Measurements from ENCODE around the gene AGPAT2. TPM values are rescaled to one million over a fixed set of nuclear protein-coding genes. Genes with fewer than 3 reads are reported as not detected.

The AGPAT2 gene
- total and polyA plus RNA-seq, 7 experiments from 2014 or later: 2.3 to 20.6 (median 12.0) TPM

- H3K27me3 Mint-ChIP-seq: peaks cover 12 to 33% (median 28%) of the 10 kb centered on the region in 5 donors
- H3K4me1 Mint-ChIP-seq: peaks cover 0 to 3% (median 0%) of the 10 kb centered on the region in 7 donors
- ChIA-PET CTCF (interaction anchor here (0.8 kb wide), 1 partner anchor 162 kb away, joined by 3 read pairs; no protein-coding TSS in a partner anchor), POLR2A (no interaction called here)
- ATAC-seq (no peak), DNase-seq (no peak)
- H3K9me3 ChIP-seq (ENCODE audit: control insufficient read depth in 2 of 3, low read length in 3 of 3): no peaks in the 10 kb centered on the region
- no peak overlapping the region for H3K4me3 Mint-ChIP-seq
- no peak overlapping the region for H3K27ac ChIP-seq (ENCODE audit: low read depth, low read length)
- no peak overlapping the region for H3K4me3 ChIP-seq (ENCODE audit: low read length)
- H3K36me3 ChIP-seq (ENCODE audit: control insufficient read depth in 2 of 3, insufficient read depth in 3 of 3, low read length in 3 of 3): no peaks in the 10 kb centered on the region
- peaks cover 0 to 3% (median 0%) of the 10 kb centered on the region in 11 donors for H3K9me3 Mint-ChIP-seq
- peaks cover 10% of the 10 kb centered on the region in 2 donors for H3K4me1 ChIP-seq (ENCODE audit: control insufficient read depth in 2 of 2, insufficient read depth in 2 of 2, low read length in 2 of 2)
- no peak overlapping the region for H3K27ac Mint-ChIP-seq
- no peaks in the 10 kb centered on the region for H3K36me3 Mint-ChIP-seq
- intact Hi-C loops (cut with micrococcal nuclease): no loop called here
- peaks cover 0 to 13% of the 10 kb centered on the region in 2 donors for H3K27me3 ChIP-seq (ENCODE audit: control insufficient read depth in 2 of 2, insufficient read depth in 2 of 2, low read length in 2 of 2)
These were observed 40.2 kb downstream of the AGPAT2 start for GRCh38 chr9:136646827-136647711.

- no peak overlapping the region for H3K27ac ChIP-seq (ENCODE audit: low read depth, low read length)
- POLR2A ChIA-PET: no interaction called here
These were observed 41.1 kb downstream of the AGPAT2 start for GRCh38 chr9:136645903-136646754.

GRCh38 chr9:136645352-136645902 is 41.8 kb downstream of the AGPAT2 start:
- Mint-ChIP-seq H3K4me3 (no peak overlapping the region), H3K27me3 (peaks cover 12 to 30% (median 28%) of the 10 kb centered on the region in 5 donors), H3K4me1 (peaks cover 0 to 3% (median 0%) of the 10 kb centered on the region in 7 donors), H3K9me3 (peaks cover 0 to 3% (median 0%) of the 10 kb centered on the region in 11 donors), H3K36me3 (no peaks in the 10 kb centered on the region), H3K27ac (no peak overlapping the region)
- ChIA-PET CTCF (no interaction called here), POLR2A (no interaction called here)
- Histone ChIP-seq H3K36me3 (ENCODE audit: control insufficient read depth in 2 of 3, insufficient read depth in 3 of 3, low read length in 3 of 3) (no peaks in the 10 kb centered on the region), H3K4me1 (ENCODE audit: control insufficient read depth in 2 of 2, insufficient read depth in 2 of 2, low read length in 2 of 2) (peaks cover 10% of the 10 kb centered on the region in 2 donors), H3K27me3 (ENCODE audit: control insufficient read depth in 2 of 2, insufficient read depth in 2 of 2, low read length in 2 of 2) (peaks cover 0 to 13% of the 10 kb centered on the region in 2 donors), H3K4me3 (ENCODE audit: low read length) (no peak overlapping the region), H3K9me3 (ENCODE audit: control insufficient read depth in 2 of 3, low read length in 3 of 3) (no peaks in the 10 kb centered on the region), H3K27ac (ENCODE audit: low read depth, low read length) (no peak overlapping the region)
- intact Hi-C loops (cut with micrococcal nuclease): loop anchor here in 1 of 2 donors (2.0 kb wide), 2 partner anchors 15 to 245 kb away; partner anchors contain the start of gene SNAPC4
- DNase-seq (no peak), ATAC-seq (no peak)

More at GRCh38 chr9:136645903-136646754, 41.1 kb downstream of the AGPAT2 start:
- Histone ChIP-seq H3K9me3 (ENCODE audit: control insufficient read depth in 2 of 3, low read length in 3 of 3) (no peaks in the 10 kb centered on the region), H3K4me1 (ENCODE audit: control insufficient read depth in 2 of 2, insufficient read depth in 2 of 2, low read length in 2 of 2) (peaks cover 10% of the 10 kb centered on the region in 2 donors), H3K36me3 (ENCODE audit: control insufficient read depth in 2 of 3, insufficient read depth in 3 of 3, low read length in 3 of 3) (no peaks in the 10 kb centered on the region), H3K27me3 (ENCODE audit: control insufficient read depth in 2 of 2, insufficient read depth in 2 of 2, low read length in 2 of 2) (peaks cover 0 to 13% of the 10 kb centered on the region in 2 donors), H3K4me3 (ENCODE audit: low read length) (no peak overlapping the region)
- CTCF ChIA-PET: no interaction called here
- H3K4me3 Mint-ChIP-seq: no peak overlapping the region
- peaks cover 12 to 33% (median 28%) of the 10 kb centered on the region in 5 donors for H3K27me3 Mint-ChIP-seq
- peaks cover 0 to 3% (median 0%) of the 10 kb centered on the region in 11 donors for H3K9me3 Mint-ChIP-seq
- DNase-seq (no peak), ATAC-seq (no peak)
- peaks cover 0 to 3% (median 0%) of the 10 kb centered on the region in 7 donors for H3K4me1 Mint-ChIP-seq
- intact Hi-C loops (cut with micrococcal nuclease): loop anchor here in 1 of 2 donors (2.0 kb wide), 2 partner anchors 15 to 245 kb away; partner anchors contain the start of gene SNAPC4
- H3K27ac Mint-ChIP-seq: no peak overlapping the region
- no peaks in the 10 kb centered on the region for H3K36me3 Mint-ChIP-seq

- Mint-ChIP-seq H3K4me1 (peaks cover 0 to 3% (median 0%) of the 10 kb centered on the region in 7 donors), H3K27me3 (peaks cover 12 to 30% (median 28%) of the 10 kb centered on the region in 5 donors), H3K36me3 (no peaks in the 10 kb centered on the region), H3K27ac (no peak overlapping the region), H3K9me3 (peaks cover 0 to 3% (median 0%) of the 10 kb centered on the region in 11 donors), H3K4me3 (no peak overlapping the region)
- intact Hi-C loops (cut with micrococcal nuclease): loop anchor here (1.0 to 2.0 kb wide), 3 partner anchors 14 to 244 kb away; partner anchors contain the start of gene SNAPC4 (in 1 of the 2)
- CTCF ChIA-PET: no interaction called here
- POLR2A ChIA-PET: no interaction called here
- Histone ChIP-seq H3K4me1 (ENCODE audit: control insufficient read depth in 2 of 2, insufficient read depth in 2 of 2, low read length in 2 of 2) (peaks cover 10% of the 10 kb centered on the region in 2 donors), H3K9me3 (ENCODE audit: control insufficient read depth in 2 of 3, low read length in 3 of 3) (no peaks in the 10 kb centered on the region), H3K27me3 (ENCODE audit: control insufficient read depth in 2 of 2, insufficient read depth in 2 of 2, low read length in 2 of 2) (peaks cover 0 to 13% of the 10 kb centered on the region in 2 donors), H3K36me3 (ENCODE audit: control insufficient read depth in 2 of 3, insufficient read depth in 3 of 3, low read length in 3 of 3) (no peaks in the 10 kb centered on the region), H3K4me3 (ENCODE audit: low read length) (no peak overlapping the region), H3K27ac (ENCODE audit: low read depth, low read length) (no peak overlapping the region)
- peak in 7 of 9 donors; percentile 59 to 78 (median 67) for DNase-seq
- peak; percentile 92 for ATAC-seq
These were observed 42.5 kb downstream of the AGPAT2 start for GRCh38 chr9:136644593-136645351.

GRCh38 chr9:136644343-136644592 is 43.0 kb downstream of the AGPAT2 start:
- POLR2A ChIA-PET: interaction anchor here (0.7 kb wide), 1 partner anchor 153 kb away, joined by 3 read pairs; no protein-coding TSS in a partner anchor

More at GRCh38 chr9:136644343-136644592, 43.0 kb downstream of the AGPAT2 start:
- peaks cover 10% of the 10 kb centered on the region in 2 donors for H3K4me1 ChIP-seq (ENCODE audit: control insufficient read depth in 2 of 2, insufficient read depth in 2 of 2, low read length in 2 of 2)
- Mint-ChIP-seq H3K9me3 (peaks cover 0 to 3% (median 0%) of the 10 kb centered on the region in 11 donors), H3K27ac (no peak overlapping the region), H3K4me1 (peaks cover 0 to 3% (median 0%) of the 10 kb centered on the region in 7 donors), H3K27me3 (peaks cover 12 to 30% (median 28%) of the 10 kb centered on the region in 5 donors), H3K36me3 (no peaks in the 10 kb centered on the region), H3K4me3 (peak overlapping the region in 1 of 10 donors; percentile 47)
- peaks cover 0 to 13% of the 10 kb centered on the region in 2 donors for H3K27me3 ChIP-seq (ENCODE audit: control insufficient read depth in 2 of 2, insufficient read depth in 2 of 2, low read length in 2 of 2)
- H3K36me3 ChIP-seq (ENCODE audit: control insufficient read depth in 2 of 3, insufficient read depth in 3 of 3, low read length in 3 of 3): no peaks in the 10 kb centered on the region
- CTCF ChIA-PET: interaction anchor here (1.2 kb wide), 1 partner anchor 157 kb away, joined by 3 read pairs; no protein-coding TSS in a partner anchor
- DNase-seq (peak in 2 of 9 donors; percentile 45 to 75), ATAC-seq (no peak)
- H3K27ac ChIP-seq (ENCODE audit: low read depth, low read length): no peak overlapping the region
- no peak overlapping the region for H3K4me3 ChIP-seq (ENCODE audit: low read length)
- intact Hi-C loops (cut with micrococcal nuclease): loop anchor here (1.0 to 2.0 kb wide), 3 partner anchors 13 to 243 kb away; partner anchors contain the start of gene SNAPC4 (in 1 of the 2)
- no peaks in the 10 kb centered on the region for H3K9me3 ChIP-seq (ENCODE audit: control insufficient read depth in 2 of 3, low read length in 3 of 3)

All from naive thymus-derived CD4-positive, alpha-beta T cell (primary cell).